Ureter (tissue), 1 donor: ENCODE results near the gene STEAP3. TPM values are rescaled to one million over a fixed set of nuclear protein-coding genes. Genes with fewer than 3 reads are reported as not detected.

Experiments used
- DNase-seq: peaks from one replicate; pipeline ENCODE4 v3.0.0-alpha.2; 2020; ENCODE audit warnings: low spot score
- total RNA-seq: library from RNA; stranded (reverse); gene quantifications from one replicate; pipeline ENCODE4 v1.2.4, GENCODE V29; 2023
- donor health status: DM: yes; HTN: yes; CAD: no.

The STEAP3 gene, protein sequence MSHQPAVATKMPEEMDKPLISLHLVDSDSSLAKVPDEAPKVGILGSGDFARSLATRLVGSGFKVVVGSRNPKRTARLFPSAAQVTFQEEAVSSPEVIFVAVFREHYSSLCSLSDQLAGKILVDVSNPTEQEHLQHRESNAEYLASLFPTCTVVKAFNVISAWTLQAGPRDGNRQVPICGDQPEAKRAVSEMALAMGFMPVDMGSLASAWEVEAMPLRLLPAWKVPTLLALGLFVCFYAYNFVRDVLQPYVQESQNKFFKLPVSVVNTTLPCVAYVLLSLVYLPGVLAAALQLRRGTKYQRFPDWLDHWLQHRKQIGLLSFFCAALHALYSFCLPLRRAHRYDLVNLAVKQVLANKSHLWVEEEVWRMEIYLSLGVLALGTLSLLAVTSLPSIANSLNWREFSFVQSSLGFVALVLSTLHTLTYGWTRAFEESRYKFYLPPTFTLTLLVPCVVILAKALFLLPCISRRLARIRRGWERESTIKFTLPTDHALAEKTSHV
- total RNA-seq = 40.7 TPM

DNA sequence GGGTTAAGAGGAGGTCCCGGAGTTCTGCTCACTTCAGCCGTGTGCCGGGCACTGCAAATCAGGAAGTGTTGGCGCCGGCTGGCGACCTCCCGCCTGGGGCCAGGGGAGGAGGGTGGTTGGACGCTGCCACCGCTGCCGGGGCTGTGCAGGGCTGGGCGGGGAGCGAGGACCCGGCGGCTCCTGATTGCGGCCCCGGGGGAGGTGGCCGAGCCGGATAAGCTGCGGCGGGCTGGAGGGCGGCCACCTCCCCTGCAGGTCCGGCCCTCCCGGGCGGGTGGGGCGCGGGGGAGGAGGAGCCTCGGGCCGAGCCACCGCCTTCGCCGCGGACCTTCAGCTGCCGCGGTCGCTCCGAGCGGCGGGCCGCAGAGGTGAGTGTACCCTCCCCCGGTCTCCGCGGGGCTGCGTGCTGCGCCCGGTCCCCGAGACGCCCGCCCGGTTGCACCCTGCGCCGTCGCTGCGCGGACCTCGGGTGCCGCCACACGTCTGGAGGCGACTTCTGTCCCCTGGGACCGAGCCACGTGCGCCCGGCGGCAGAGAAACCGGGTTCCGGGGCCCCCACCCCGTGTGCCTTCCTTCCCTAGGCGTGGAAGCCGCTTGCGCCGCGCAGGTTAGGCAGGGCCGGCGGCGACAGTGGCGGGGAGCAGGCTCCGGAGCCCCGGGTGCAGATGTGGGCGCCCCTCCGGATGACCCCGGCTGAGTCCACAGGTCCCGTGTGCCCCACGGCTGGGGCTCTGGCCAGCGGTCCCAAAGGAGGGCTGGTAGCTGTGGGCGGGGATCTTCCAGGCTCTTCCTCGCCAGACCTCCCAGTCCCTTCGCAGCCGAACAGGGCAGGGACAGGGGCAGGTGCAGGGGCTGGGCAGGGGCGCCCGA lies at the start of gene STEAP3:
Gene STEAP3 (plus strand): TSS at position 314 of the 870 bp plus-strand sequence. CDS start 7,179 bp downstream, outside the sequence.
- DNase-seq = peak; percentile 72

DNA sequence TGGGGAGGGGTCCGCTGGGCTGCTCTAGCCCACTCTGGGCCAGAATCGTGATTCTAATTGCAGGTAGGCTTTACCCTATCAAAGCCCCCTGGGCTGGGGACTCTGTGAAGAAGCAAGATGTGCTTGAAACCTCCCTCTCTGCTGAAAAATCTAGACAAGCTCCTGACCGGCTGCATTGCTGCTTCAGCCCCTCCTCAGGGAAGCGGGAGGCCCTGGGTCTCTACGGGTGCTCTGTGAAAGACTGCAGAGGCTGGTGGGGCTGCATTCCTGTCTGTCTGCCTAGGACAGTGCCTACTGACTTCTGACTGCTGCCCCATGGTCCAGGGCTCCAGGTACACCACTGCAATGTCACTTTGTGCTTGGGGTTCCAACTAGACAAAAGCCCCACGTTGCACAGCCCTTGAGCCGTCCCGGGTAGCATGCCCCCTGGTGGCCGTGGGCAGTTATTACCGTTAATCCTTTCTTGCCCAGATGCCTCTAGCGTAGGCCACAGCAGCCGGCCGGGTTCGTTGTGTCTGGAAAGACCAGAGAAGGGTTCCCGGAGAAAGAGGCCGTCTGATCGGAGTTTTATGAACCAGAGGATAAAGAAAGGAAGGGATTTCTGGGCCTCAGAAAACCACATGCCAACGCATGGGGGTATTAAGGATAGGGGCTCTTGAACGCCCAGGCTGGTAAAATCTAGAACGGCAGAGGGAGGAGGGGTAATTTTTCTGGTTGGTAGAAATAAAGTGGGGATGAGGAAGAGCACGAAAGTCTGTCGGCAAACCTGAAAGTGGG lies 49.2 kb upstream of the STEAP3 start:
- no peak for DNase-seq

DNA sequence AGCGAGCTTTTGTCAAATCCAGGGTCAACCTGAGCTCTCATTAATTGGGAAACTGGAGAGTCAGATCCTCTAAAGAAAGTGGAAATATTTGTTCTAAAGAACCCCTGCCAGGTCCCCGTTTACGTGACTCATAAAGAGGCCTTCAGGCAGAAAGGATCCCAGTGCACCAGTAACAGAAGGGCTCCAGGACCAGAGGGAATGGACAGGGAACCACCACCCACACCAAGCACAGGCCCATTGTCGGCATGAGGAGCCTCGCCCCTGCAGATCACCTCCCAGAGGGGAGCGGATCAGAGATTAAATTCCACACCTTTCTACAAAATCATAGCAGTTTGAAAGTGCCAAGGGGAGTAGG lies 48.7 kb upstream of the STEAP3 start:
- DNase-seq = no peak

DNA sequence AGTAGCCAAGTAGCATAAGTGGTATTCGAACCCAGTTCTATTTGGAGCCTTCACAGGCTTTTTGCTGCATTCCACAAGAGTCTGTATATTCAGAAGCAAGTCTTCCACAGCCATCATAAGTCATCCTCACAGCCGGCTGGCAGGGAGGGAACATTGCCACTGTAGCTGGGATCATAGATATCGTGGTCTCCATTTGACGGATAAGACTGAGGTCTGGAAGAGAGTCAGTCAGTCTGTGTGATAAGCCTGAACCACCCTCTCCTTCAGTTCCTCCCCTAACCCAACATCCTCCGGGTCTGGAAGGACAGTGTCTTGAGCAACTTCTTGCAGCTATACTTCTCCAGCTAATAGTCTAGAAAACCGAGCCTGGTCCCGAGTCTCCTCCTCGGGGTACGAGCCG lies 48.1 kb upstream of the STEAP3 start:
- DNase-seq = no peak

DNA sequence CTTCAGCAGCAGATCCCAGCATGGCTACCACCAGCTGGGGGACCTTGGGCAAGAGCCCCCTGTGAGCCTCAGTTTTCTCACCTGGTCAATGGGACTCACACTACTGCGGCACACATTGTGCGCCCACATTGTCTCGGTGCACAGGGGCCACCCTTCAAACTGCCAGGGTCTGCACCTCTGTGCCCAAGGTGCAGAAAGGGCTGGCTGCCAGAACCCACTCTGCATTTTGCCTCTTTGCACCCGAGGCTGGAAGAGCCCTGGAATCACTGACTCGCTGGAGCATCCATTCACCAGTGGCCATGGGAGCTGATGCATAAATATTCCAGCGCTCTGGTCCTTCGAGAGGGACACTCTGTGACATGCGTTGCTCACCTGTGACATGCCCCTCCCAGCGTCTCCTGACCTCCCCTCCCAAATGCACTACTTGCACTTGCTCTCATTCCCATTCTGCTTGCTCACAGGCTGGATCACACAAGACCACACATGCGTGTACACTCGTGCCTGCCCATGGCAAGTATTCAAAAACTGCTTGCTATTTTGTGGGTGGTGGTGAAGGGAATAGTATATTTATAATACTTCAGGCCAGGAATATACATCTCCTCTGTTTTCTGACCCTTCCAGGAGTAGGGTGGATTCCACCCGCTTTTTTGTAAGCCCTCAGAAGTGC lies 46.3 kb upstream of the STEAP3 start:
- no peak for DNase-seq

DNA sequence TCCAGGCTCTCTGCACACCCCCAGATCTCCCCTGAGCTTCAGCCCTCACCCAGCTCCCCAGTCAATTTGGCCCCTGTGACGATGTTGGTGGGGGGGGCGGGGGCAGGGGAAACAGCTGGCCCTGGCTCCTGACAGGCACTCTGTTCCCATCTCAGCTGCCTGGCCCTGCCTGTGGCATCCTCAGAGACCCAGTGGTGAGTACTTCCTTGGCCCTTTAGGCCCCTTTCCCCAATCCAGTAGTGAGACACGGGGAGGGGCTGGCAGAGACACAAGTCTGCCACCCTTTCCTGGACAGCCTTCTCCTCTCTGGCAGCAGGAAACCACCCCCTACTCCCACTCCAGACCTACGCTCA lies 45.8 kb upstream of the STEAP3 start:
- no peak for DNase-seq

DNA sequence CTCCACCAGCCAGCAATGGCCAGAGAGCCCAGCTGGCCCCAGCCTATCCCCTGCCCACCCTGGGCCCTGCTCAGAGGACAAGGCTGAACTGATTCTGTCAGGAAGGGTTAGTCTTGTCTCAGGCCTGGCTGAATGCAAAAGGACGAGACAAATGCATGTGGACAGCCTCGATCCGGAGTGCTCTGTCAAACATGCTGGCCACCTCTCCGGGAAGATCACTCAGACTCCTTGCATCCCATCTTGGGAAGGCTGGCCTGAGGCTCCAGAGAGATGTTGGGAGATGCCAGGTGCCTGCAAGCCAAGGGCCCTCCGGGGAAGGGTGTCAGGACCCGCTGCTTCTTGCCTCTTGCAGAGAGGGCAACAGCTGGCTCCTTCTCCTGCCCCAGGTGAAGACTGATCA lies 44.9 kb upstream of the STEAP3 start:
- no peak for DNase-seq

DNA sequence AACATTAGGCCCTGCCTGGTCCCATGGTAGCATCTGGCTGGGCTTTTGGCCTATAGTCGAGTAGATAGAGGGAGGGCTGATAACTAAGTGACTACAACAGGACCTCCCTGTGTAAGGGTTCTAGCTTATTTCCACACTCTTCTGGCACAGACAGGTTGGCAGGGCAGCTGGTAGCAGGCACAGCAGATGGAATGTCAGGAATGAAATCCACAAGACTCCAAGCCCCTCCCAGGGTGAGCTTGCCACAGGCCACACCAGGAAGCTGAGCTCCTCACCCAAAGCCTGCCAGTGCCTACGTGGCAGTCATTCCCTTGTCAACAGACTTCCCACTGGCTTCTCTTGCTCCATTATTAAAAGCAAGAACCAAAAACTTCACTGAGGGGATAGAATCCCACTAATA lies 44.4 kb upstream of the STEAP3 start:
- no peak for DNase-seq

DNA sequence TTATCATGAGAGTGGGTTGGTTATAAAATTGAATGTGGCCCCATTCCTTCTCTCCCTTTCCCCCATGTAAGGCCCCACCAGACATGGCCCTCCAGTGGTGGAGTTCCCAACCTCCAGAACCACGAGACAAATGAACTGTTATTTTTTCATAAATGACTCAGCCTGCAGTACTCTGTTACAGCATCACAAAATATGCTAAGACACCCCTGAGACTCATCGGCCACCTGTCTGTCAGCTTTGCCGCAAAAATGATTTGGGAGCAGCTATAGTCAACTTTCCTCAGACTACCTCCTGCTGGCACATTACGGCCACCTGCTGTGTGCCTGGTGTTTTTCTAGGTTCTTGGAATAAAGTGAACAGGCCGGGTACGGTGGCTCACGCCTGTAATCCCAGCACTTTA lies 43.6 kb upstream of the STEAP3 start:
- DNase-seq = no peak

DNA sequence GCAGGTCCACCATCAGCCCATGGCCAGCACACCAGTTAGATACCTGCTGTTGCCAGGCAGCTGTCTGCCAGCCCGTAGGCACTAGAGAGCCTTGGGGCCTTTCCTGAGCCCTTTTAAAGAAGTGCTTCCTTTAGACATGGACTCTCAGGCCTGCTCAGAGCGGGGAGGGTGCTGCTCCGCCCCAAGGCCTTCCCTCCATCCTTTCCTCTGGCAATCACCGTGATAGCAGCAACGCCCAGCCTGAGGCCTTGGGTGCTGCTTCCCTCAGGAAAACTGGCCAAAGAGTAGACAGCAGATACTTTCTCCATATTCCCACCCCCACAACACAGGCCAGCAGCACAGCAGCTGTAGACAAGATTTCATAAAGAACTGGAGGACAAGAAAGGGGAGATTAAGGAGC lies 42.7 kb upstream of the STEAP3 start:
- DNase-seq = no peak

DNA sequence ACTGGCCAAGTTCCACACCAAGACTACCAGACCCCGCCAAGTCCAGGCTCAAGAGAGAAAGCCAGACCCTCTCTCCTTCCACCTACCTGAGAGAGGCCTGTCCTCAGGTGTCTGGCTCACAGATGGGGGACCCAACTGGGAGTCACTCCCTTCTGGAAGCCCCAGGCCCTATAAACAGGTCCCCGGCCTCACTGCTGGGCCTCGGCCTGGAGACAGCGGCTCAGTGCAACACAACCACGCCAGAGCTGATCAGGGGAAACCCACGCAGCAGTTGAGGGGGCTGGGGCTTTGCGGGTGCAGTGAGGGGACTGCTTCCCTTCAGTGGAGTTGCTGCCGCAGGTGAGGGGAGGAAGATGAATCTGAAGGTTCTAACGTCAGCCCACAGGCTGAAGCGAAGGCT lies 42.2 kb upstream of the STEAP3 start:
- DNase-seq = no peak

DNA sequence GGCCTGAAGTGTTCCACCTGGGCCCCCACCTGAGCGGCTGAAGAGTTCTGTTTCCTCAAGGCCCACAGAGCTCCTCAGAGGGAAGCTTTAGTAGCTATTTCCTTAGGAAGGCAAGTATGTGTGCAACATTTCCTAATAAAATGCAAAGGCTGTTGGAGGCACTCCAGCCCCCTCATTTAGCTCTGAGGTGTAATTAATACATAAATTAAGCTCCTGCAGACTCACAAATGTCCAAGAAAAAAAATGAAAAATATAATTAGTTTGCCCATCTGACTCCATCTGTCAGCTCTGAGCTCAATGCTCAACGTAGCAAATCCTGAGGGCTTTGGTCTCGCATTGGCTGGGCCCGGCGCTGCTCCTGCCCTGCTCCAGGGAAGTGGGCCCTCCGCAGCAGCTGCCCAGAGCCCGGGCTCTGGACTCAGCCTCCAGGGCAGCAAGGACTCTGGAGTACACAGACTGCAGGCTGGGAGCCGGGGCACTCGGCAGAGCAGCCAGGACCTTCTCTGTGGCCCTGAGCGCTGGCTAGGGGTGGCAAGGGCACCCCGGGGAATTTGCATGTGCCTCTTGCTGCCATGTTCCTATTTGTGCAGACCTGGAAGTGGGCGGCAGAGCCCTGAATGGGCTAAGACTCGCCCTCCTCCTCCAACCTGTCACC lies 41.7 kb upstream of the STEAP3 start:
- no peak for DNase-seq

DNA sequence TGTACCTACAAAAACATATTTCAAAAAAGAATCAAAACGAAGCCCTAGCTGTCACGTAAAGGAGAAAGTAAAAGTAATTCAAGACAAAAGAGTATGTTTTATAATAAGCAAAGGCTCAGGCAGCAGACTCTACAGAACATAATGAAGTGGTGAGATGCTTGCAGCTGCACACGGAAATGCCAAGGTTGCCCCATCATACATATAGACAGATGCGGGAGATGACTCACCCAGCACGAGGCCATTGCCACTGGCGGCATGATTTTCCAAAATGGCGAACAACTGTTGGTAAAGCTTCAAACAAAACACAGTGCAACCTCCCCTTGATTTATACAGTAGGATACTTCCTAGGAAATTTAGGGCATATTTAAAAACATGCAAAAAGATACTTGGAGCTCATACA lies 39.1 kb upstream of the STEAP3 start:
- DNase-seq = no peak

DNA sequence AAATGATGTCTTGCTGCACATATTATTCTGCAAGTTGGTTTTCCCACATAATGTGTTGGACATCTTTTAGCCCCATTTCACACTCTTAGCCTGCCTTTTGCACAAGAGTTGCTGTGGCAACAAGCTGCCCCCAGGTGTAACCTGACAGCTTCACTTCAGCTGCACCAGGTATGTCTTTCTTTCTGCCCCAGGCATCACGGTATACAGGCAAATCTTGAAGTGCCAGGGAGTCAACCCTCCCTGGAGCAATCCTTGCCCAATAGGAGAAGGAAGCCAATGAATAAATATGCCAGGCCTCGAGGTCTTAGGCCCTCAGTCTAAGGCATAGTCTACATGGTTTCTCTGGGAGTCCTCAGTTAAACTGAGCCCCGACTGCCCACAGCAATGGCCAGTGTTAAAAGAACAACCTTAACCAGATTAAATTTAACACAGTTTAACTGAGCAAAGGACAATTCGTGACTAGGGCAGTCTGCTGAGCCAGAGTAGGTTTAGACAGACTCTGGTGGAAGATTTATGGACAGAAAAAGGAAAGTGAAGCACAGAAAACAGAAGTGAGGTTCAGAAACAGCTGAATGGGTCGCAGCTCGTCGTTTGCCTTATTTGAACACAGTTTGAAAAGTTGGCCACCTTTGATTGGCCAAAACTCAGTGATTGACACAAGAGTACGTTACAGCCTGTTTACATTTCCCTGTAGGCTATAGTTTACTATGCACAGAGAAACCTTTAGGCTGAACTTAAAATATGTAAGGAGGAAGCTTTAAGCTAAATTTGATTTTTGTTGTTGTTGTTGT lies 33.1 kb upstream of the STEAP3 start:
- no peak for DNase-seq

DNA sequence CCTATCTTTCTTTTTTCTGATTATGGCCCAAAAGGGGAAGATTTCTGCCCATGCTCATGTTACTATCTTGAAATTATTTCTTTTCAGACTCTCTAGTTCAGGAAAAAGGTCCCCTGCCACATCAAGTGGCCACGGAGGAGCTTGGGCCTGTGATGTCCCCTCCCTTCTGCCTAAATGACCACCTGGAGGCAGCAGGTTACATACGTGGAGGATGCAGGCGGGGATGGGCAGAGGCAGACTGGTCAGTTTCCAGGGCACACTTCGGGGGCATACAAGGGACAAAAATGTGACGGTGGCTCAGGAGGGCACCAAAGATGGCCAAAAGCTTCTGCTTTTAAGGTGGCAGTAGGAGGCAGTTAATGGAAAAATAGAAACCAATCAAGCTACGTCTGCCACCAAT lies 30.7 kb upstream of the STEAP3 start:
- no peak for DNase-seq

DNA sequence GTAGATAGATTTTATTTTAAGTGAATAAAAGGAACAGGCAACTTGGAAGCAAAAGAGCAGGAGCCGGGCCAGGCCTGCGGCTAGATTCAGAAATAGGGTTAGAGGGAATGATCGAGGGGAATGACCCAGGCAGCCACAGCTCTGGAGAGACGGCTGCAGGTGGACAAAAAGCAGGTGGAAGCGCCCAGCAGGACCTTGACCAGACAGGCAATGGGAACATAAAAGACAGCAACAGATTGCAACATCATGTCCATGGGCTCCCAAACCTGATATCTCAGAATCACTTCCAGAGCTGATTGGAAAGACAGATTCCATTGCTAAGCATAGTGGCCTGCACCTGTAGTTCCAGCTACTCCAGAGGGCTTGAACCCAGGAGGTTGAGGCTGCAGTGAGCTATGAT lies 28.6 kb upstream of the STEAP3 start:
- no peak for DNase-seq

DNA sequence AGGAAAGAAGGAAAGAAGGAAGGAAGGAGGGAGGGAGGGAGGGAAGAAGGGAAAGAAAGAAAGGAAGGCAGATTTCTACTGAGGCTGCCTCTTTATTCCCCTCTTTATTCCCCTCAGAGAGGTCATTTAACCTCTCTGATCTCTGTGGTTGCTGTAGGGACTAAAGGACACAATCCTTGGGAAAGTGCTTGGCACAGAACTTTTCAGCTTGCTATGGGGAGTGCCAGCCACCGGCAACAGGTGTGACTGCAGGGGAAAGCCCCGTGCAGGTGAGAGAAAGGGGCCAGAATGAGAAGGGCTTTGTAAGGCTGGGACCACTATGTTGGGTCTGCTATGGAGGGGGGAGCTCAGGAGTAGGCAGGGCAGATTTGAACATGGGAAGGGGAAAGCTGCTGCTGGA lies 27.7 kb upstream of the STEAP3 start:
- no peak for DNase-seq

DNA sequence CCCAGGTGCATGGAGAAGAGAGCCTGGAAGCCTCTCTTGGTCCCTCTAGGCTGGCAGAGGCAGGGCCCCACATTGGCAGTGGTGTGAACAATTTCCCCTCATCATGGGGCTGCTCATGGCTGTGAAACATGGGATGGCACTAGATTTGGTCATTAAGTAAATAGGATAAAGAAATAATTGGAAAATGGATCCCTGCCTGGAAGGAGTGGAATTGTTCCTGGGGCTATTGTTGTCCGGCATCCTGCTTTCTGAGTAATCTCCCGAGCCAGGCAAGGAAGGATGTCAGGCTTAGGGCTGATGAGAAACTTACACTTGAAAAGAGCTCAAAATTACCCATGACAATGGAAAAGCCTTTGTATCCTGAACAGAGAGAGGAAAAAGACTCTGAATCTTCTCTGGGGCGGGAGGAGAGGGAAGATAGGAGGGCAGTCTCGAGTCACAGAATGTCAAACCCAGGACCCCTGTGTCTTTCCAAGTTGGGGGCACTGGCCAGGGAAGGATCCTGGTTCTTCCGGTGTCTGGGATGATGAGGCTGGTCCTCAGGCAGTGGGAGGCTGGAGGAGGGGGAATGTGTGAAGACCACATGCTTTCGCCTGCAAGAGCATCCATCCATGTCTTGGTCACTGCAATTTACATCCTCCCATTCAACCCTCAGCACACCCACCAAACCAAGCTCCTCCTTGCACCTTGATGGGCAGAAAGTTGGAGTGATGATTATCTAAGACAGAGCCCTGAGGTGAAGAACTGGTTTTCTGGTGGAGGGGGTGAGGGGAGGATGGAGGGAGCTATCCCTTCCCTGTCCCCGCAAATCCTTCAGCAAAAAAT lies 27.1 kb upstream of the STEAP3 start:
- no peak for DNase-seq

DNA sequence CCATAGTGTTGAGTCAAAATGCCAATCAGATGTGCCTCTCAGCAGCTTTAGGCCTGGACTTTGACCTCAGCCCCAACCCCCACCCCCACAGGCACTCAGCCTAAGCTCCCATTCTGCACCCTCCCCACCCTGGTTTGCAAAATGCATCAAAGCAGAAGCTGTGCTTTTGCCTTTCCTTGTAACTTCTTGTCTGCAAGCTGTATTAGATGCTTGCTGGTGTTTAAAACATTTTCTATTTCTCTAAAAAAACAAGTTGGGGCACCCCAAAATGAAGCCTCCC lies 26.6 kb upstream of the STEAP3 start:
- no peak for DNase-seq
